ENCODE results near the gene GATAD1. TPM values are rescaled to one million over a fixed set of nuclear protein-coding genes. Genes with fewer than 3 reads are reported as not detected.

The GATAD1 gene
- total and polyA plus RNA-seq, 2 of the 8 experiments (the other 6 are each of a cell fraction or from before 2014, with no cell fraction given), result 17.1 to 34.7 TPM

GRCh38 chr7:92466682-92467081, 19.4 kb downstream of the GATAD1 start (continued):
- TF ChIP-seq CHD7 (IDR thresholded peaks at IDR 0.05; ENCODE audit: insufficient replicate concordance, low read length) (no peak), BCL11A (IDR thresholded peaks at IDR 0.05; ENCODE audit: low read depth in 2 of 2, low read length in 2 of 2) (no peak), POLR2AphosphoS5 (IDR thresholded peaks at IDR 0.05; ENCODE audit: low read depth, low read length) (no peak), RFX5 (IDR thresholded peaks at IDR 0.05; ENCODE audit: borderline replicate concordance, low read depth, low read length) (no peak), TBP (IDR thresholded peaks at IDR 0.05; ENCODE audit: low read depth, low read length) (no peak), SAP30 (IDR thresholded peaks at IDR 0.05; ENCODE audit: insufficient read depth, insufficient replicate concordance, low read length) (no peak), KDM5A (IDR thresholded peaks at IDR 0.05; ENCODE audit: low read length) (no peak), RXRA (IDR thresholded peaks at IDR 0.05; ENCODE audit: insufficient read depth, low read depth, low read length) (no peak), NANOG (IDR thresholded peaks at IDR 0.05; ENCODE audit: insufficient read depth, low read depth, low read length, poor library complexity, severe bottlenecking) (no peak), CTBP2 (IDR thresholded peaks at IDR 0.05; ENCODE audit: borderline replicate concordance, insufficient read depth, insufficient read length, low read length) (no peak), PHF8 (conservative IDR thresholded peaks at IDR 0.05; ENCODE audit: low read depth, low read length) (no peak), SP1 (IDR thresholded peaks at IDR 0.05; ENCODE audit: low read depth, low read length) (no peak)
